GM12878 (cell line): Measurements from ENCODE around the gene PIM2. TPM values are rescaled to one million over a fixed set of nuclear protein-coding genes. Genes with fewer than 3 reads are reported as not detected.
A peak's percentile ranks its signal among the peaks of the same experiment; 100 is the strongest.

Experiments used
- ATF2 ChIP-seq: IDR thresholded peaks from 2 replicates; pipeline ENCODE4 v1.6.1; 2012; ENCODE audit warnings: low read length, inconsistent platforms
- BCLAF1 ChIP-seq: fragments of 450-650 bp; IDR thresholded peaks from 2 replicates; pipeline ENCODE4 v1.6.1; 2017; ENCODE audit warnings: antibody characterized with exemption, mild to moderate bottlenecking, moderate library complexity
- CBX5 ChIP-seq: sonication (generic); IDR thresholded peaks from 2 replicates; pipeline ENCODE4 v1.6.1; 2016; ENCODE audit warnings: low read depth, moderate library complexity, mild to moderate bottlenecking, inconsistent platforms
- CREB1 ChIP-seq: IDR thresholded peaks from 2 replicates; pipeline ENCODE4 v1.6.1; 2012; ENCODE audit warnings: low read depth, mild to moderate bottlenecking, inconsistent platforms
- E2F4 ChIP-seq: IDR thresholded peaks from 2 replicates; pipeline ENCODE4 v1.6.1; 2012; ENCODE audit warnings: low read depth, low read length, improper control_type of control experiment
- ESRRA ChIP-seq: IDR thresholded peaks from 2 replicates; pipeline ENCODE4 v1.6.1; 2012; ENCODE audit warnings: mild to moderate bottlenecking, low read length, improper control_type of control experiment
- FOXK2 ChIP-seq: fragments of 450-650 bp; IDR thresholded peaks from 2 replicates; pipeline ENCODE4 v1.6.1; 2017; ENCODE audit warnings: mild to moderate bottlenecking, moderate library complexity
- KDM1A ChIP-seq: fragments of 200-600 bp; sonication (generic); IDR thresholded peaks from 2 replicates; pipeline ENCODE4 v1.6.1; 2016; ENCODE audit warnings: borderline replicate concordance
- MTA2 ChIP-seq: fragments of 450-650 bp; IDR thresholded peaks from 2 replicates; pipeline ENCODE4 v1.6.1; 2016; ENCODE audit warnings: low read depth, mild to moderate bottlenecking, moderate library complexity
- NFIC ChIP-seq: IDR thresholded peaks from 2 replicates; pipeline ENCODE4 v1.6.1; 2012; ENCODE audit warnings: low read depth, mild to moderate bottlenecking, inconsistent platforms, low read length, moderate library complexity
- NFYA ChIP-seq: IDR thresholded peaks from 2 replicates; pipeline ENCODE4 v1.6.1; 2011; ENCODE audit warnings: low read depth, mild to moderate bottlenecking, low read length, improper control_type of control experiment, borderline replicate concordance
- NR2C2 ChIP-seq: IDR thresholded peaks from 2 replicates; pipeline ENCODE4 v1.6.1; 2011; ENCODE audit warnings: borderline replicate concordance, low read depth; ENCODE audit not compliant: control insufficient read depth, insufficient read length
- POLR2A ChIP-seq: IDR thresholded peaks from 2 replicates; pipeline ENCODE4 v1.6.1; 2011; ENCODE audit warnings: low read depth, mild to moderate bottlenecking, low read length
- PRDM15 ChIP-seq: fragments of 450-650 bp; formaldehyde crosslinking; IDR thresholded peaks from 2 replicates; pipeline ENCODE4 v1.4.0; 2020; ENCODE audit warnings: mild to moderate bottlenecking, moderate library complexity
- SKIL ChIP-seq: fragments of 450-650 bp; IDR thresholded peaks from 2 replicates; pipeline ENCODE4 v1.6.1; 2017; ENCODE audit warnings: mild to moderate bottlenecking, low read depth, inconsistent platforms; ENCODE audit not compliant: poor library complexity, severe bottlenecking
- SUZ12 ChIP-seq: fragments of 200-600 bp; sonication (generic); IDR thresholded peaks from one replicate; pipeline ENCODE4 v1.6.1; 2018; ENCODE audit warnings: antibody characterized with exemption, mild to moderate bottlenecking; ENCODE audit not compliant: unreplicated experiment
- TCF3 ChIP-seq: IDR thresholded peaks from 2 replicates; pipeline ENCODE4 v1.6.1; 2012; ENCODE audit warnings: low read depth, mild to moderate bottlenecking, low read length, borderline replicate concordance; ENCODE audit not compliant: insufficient read depth
- YBX1 ChIP-seq: fragments of 450-650 bp; IDR thresholded peaks from 2 replicates; pipeline ENCODE4 v1.6.1; 2016; ENCODE audit warnings: antibody characterized with exemption
- ZNF24 ChIP-seq: fragments of 450-650 bp; IDR thresholded peaks from 2 replicates; pipeline ENCODE4 v1.6.1; 2017; ENCODE audit warnings: antibody characterized with exemption, mild to moderate bottlenecking
- ZNF384 ChIP-seq: IDR thresholded peaks from 2 replicates; pipeline ENCODE4 v1.6.1; 2012; ENCODE audit warnings: low read depth, mild to moderate bottlenecking, low read length, improper control_type of control experiment, borderline replicate concordance
- polyA plus RNA-seq, 11 experiments: library from polyadenylated mRNA; depleted of rRNA in 4 of 11; unstranded in 6 of 11; stranded (reverse) in 5 of 11; fragments of >200 nt; fragmentation: Nextera tagmentation in 4 of 11; fragmentation: Illumina TruSeq in 1 of 11; extraction: Ambion mirVana in 4 of 11; extraction: Trizol in 1 of 11; gene quantifications; 1 replicate in 1 of 11; 2 replicates in 10 of 11; pipeline versions ENCODE4 v1.2.1 to v1.2.3, GENCODE V29; 2011 to 2016; ENCODE audit warnings: inconsistent platforms in 2 of 11, missing spikeins in 2 of 11, low read depth in 1 of 11
- total RNA-seq, 4 experiments: library from RNA; depleted of rRNA in 3 of 4; stranded (reverse); fragments of >200 nt in 3 of 4; fragmentation: Illumina TruSeq in 1 of 4; extraction: Trizol in 1 of 4; gene quantifications; 2 replicates each; pipeline versions ENCODE4 v1.2.1 to v1.2.3, GENCODE V29; 2013 to 2021

The PIM2 gene
- total and polyA plus RNA-seq, 10 of the 15 experiments (the other 5 are each of a cell fraction or from before 2014, with no cell fraction given), result 19.2 to 96.8 (median 32.3) TPM

GRCh38 chrX:48910926-48911411 is 7.9 kb downstream of the PIM2 start (continued):
- TF ChIP-seq CREB1, result no peak
- no peak for TF ChIP-seq ZNF24
- TF ChIP-seq SUZ12, result no peak
- TF ChIP-seq ZNF384, result no peak
- TF ChIP-seq E2F4, result no peak
- TF ChIP-seq BCLAF1, result no peak
- no peak for TF ChIP-seq MTA2
- TF ChIP-seq POLR2A, result no peak
- no peak for TF ChIP-seq ESRRA
- TF ChIP-seq YBX1, result no peak
- no peak for TF ChIP-seq NFIC
- no peak for TF ChIP-seq NFYA
- TF ChIP-seq NR2C2, result no peak
- TF ChIP-seq CBX5, result no peak
- no peak for TF ChIP-seq KDM1A
- TF ChIP-seq FOXK2, result peak; percentile 47; the same call in 1 of the 2 replicates
- TF ChIP-seq SKIL, result no peak
- TF ChIP-seq TCF3, result peak; percentile 6; the same call in 1 of the 2 replicates
- no peak for TF ChIP-seq ATF2
- no peak for TF ChIP-seq PRDM15 (CRISPR knock-in tag)
